Measurements from ENCODE around the gene UIMC1. TPM values are rescaled to one million over a fixed set of nuclear protein-coding genes. Genes with fewer than 3 reads are reported as not detected.
A peak's percentile ranks its signal among the peaks of the same experiment; 100 is the strongest.

The UIMC1 gene
- total and polyA plus RNA-seq, 2 donors from 2014 or later, result 16.2 to 37.9 TPM

GRCh38 chr5:176902911-176903664 is 103.5 kb downstream of the UIMC1 start:
- H3K4me1 ChIP-seq (ENCODE audit: control insufficient read depth in 2 of 3, insufficient read depth in 2 of 3, low read depth in 1 of 3, low read length in 3 of 3), result peaks cover 0 to 2% (median 0%) of the 10 kb centered on the region in 3 donors
- H3K27ac ChIP-seq (ENCODE audit: low read depth in 2 of 2, low read length in 2 of 2), result no peak overlapping the region
- H3K36me3 ChIP-seq (ENCODE audit: control insufficient read depth in 2 of 3, insufficient read depth in 3 of 3, low read length in 3 of 3), result peaks cover 12 to 37% (median 35%) of the 10 kb centered on the region in 3 donors

GRCh38 chr5:176902102-176902814 is 104.3 kb downstream of the UIMC1 start:
- Histone ChIP-seq H3K36me3 (ENCODE audit: control insufficient read depth in 2 of 3, insufficient read depth in 3 of 3, low read length in 3 of 3) (peaks cover 12 to 32% (median 31%) of the 10 kb centered on the region in 3 donors), H3K9me3 (ENCODE audit: control insufficient read depth in 2 of 3, insufficient read depth in 1 of 3, low read length in 3 of 3) (no peaks in the 10 kb centered on the region), H3K4me3 (ENCODE audit: low read length in 3 of 3) (no peak overlapping the region), H3K27me3 (ENCODE audit: control insufficient read depth, insufficient read depth, low read length) (no peaks in the 10 kb centered on the region), H3K27ac (ENCODE audit: low read depth in 2 of 2, low read length in 2 of 2) (no peak overlapping the region), H3K9ac (ENCODE audit: low read length in 3 of 3) (no peak overlapping the region), H3K4me1 (ENCODE audit: control insufficient read depth in 2 of 3, insufficient read depth in 2 of 3, low read depth in 1 of 3, low read length in 3 of 3) (peaks cover 0 to 2% (median 0%) of the 10 kb centered on the region in 3 donors)
- TF ChIP-seq CTCF (IDR thresholded peaks at IDR 0.05; ENCODE audit: borderline replicate concordance, extremely low read depth, insufficient read depth), result no peak
- DNase-seq, result no peak
- FAIRE-seq, result no peak
- intact Hi-C loops (cut with DNase I), result no loop called here

More at GRCh38 chr5:176902911-176903664, 103.5 kb downstream of the UIMC1 start:
- Histone ChIP-seq H3K9ac (ENCODE audit: low read length in 3 of 3) (no peak overlapping the region), H3K27me3 (ENCODE audit: control insufficient read depth, insufficient read depth, low read length) (no peaks in the 10 kb centered on the region), H3K4me3 (ENCODE audit: low read length in 3 of 3) (no peak overlapping the region), H3K9me3 (ENCODE audit: control insufficient read depth in 2 of 3, insufficient read depth in 1 of 3, low read length in 3 of 3) (no peaks in the 10 kb centered on the region)
- FAIRE-seq, result no peak
- intact Hi-C loops (cut with DNase I), result no loop called here
- TF ChIP-seq CTCF (IDR thresholded peaks at IDR 0.05; ENCODE audit: borderline replicate concordance, extremely low read depth, insufficient read depth), result no peak
- peak in 1 of 5 donors; percentile 11 for DNase-seq

DNA sequence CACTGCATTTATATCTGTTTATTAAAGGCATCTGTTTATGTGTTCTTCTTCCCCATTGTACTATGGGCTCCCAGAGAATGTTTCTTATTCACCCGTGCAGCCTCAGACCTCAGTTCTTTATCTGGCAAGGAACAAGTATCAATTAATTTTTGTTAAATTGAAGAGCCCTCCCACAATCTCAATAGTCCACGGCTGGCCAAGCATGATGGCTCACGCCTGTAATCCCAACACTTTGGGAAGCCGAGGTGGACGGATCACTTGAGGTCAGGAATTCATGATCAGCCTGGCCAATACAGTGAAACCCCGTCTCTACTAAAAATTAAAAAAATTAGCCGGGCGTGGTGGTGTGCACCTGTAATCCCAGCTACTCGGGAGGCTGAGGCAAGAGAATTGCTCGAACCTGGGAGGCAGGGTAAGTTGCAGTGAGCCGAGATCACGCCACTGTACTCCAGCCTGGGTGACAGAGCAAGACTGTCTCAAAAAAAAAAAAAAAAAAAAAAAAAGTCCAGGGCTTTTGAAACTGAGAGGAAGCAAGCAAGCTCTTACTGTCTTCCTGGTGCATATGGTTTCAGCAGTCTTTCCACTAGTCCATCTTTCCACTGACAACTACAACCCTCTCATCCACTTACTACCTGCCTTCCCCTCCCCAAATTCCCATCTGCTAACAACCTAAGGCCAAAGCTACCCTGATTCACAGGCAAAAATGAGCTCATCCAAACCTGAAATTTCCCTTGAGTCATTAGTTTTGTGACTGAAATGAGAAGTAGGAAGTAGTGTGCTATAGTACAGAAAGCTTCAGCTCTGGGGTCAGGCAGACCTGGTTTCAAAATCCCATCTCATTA is 105.1 kb downstream of the UIMC1 start:
- FAIRE-seq (no peak), DNase-seq (no peak)
- Histone ChIP-seq H3K4me1 (ENCODE audit: control insufficient read depth in 2 of 3, insufficient read depth in 2 of 3, low read depth in 1 of 3, low read length in 3 of 3) (peaks cover 0 to 2% (median 0%) of the 10 kb centered on the region in 3 donors), H3K4me3 (ENCODE audit: low read length in 3 of 3) (no peak overlapping the region), H3K36me3 (ENCODE audit: control insufficient read depth in 2 of 3, insufficient read depth in 3 of 3, low read length in 3 of 3) (peaks cover 12 to 25% (median 23%) of the 10 kb centered on the region in 3 donors), H3K9ac (ENCODE audit: low read length in 3 of 3) (no peak overlapping the region), H3K9me3 (ENCODE audit: control insufficient read depth in 2 of 3, insufficient read depth in 1 of 3, low read length in 3 of 3) (no peaks in the 10 kb centered on the region), H3K27ac (ENCODE audit: low read depth in 2 of 2, low read length in 2 of 2) (no peak overlapping the region), H3K27me3 (ENCODE audit: control insufficient read depth, insufficient read depth, low read length) (no peaks in the 10 kb centered on the region)
- intact Hi-C loops (cut with DNase I), result no loop called here
- TF ChIP-seq CTCF (IDR thresholded peaks at IDR 0.05; ENCODE audit: borderline replicate concordance, extremely low read depth, insufficient read depth), result no peak
